Loucy (cell line): ENCODE data around the gene IGSF23.

Experiments used
- EZH2phosphoT487 ChIP-seq: fragments of 200-600 bp; IDR thresholded peaks from 2 replicates; pipeline ENCODE4 v1.6.1; 2018; ENCODE audit warnings: antibody characterized with exemption, mild to moderate bottlenecking, moderate library complexity, borderline replicate concordance
- TF ChIP-seq, protein P1 (sequence below): fragments of 200-600 bp; sonication (generic); conservative IDR thresholded peaks from 2 replicates; pipeline ENCODE4 v1.5.1; 2014; ENCODE audit warnings: mild to moderate bottlenecking, antibody characterized with exemption, low read length

DNA sequence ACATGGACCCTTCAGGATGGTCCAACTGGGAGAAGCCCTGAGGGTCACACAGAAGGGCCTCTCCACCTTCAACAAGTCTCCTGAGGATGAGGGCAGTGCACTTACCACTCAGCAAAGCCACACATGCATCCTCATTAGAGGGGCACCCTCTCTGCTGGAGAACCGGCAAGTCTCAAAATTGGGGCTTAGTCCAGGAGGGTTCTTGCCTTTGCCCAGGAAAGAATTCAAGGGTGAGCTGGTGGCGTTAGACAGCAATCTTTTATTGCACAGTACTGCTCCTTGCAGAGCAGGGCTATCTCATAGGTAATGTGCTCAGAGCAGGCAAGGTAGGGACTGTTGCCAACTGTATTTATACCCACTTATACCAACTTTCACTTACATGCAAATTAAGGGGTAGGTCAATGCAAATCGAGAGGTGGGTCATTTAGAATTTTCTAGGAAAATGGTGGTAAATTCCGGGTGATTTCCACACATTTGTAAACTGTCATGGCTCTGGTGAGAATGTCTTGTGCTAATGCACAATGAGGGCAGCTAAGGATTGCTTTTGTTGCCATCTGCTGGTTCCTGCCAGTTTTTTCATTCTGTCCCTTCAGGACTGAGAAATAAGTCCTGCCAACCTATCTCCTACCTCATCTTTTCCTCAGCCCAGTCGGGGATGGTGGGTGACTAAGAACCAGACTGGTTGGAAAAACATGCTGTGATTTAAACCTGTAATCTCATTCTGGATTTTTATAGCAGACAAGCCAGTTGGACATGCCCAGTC, 27.8 kb upstream of the IGSF23 start:
- TF ChIP-seq, protein P1, sequence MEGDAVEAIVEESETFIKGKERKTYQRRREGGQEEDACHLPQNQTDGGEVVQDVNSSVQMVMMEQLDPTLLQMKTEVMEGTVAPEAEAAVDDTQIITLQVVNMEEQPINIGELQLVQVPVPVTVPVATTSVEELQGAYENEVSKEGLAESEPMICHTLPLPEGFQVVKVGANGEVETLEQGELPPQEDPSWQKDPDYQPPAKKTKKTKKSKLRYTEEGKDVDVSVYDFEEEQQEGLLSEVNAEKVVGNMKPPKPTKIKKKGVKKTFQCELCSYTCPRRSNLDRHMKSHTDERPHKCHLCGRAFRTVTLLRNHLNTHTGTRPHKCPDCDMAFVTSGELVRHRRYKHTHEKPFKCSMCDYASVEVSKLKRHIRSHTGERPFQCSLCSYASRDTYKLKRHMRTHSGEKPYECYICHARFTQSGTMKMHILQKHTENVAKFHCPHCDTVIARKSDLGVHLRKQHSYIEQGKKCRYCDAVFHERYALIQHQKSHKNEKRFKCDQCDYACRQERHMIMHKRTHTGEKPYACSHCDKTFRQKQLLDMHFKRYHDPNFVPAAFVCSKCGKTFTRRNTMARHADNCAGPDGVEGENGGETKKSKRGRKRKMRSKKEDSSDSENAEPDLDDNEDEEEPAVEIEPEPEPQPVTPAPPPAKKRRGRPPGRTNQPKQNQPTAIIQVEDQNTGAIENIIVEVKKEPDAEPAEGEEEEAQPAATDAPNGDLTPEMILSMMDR: no peak
- TF ChIP-seq EZH2phosphoT487: no peak
